Fibroblast of mammary gland (primary cell): ENCODE measurements around the gene SPRY4.
A peak's percentile ranks its signal among the peaks of the same experiment; 100 is the strongest.
"Not testable (repeated sequence)": the region's sequence is repeated elsewhere in the genome, so short reads cannot be mapped to it uniquely, and the experiment has no call there.

Source experiments
- DNase-seq: peaks from one replicate; pipeline ENCODE4 v3.0.0-alpha.2; 2010; ENCODE audit warnings: low read depth
- H3K4me3 ChIP-seq: 2 replicates; pipeline ENCODE4 v1.5.1; 2011; ENCODE audit warnings: low read depth, mild to moderate bottlenecking, low read length, moderate library complexity; ENCODE audit not compliant: control insufficient read depth
- TF ChIP-seq, protein P1 (sequence below): conservative IDR thresholded peaks from 2 replicates; pipeline ENCODE4 v1.5.1; 2011; ENCODE audit warnings: low read depth, low read length, inconsistent platforms; ENCODE audit not compliant: control insufficient read depth, insufficient read depth

Gene SPRY4

DNA sequence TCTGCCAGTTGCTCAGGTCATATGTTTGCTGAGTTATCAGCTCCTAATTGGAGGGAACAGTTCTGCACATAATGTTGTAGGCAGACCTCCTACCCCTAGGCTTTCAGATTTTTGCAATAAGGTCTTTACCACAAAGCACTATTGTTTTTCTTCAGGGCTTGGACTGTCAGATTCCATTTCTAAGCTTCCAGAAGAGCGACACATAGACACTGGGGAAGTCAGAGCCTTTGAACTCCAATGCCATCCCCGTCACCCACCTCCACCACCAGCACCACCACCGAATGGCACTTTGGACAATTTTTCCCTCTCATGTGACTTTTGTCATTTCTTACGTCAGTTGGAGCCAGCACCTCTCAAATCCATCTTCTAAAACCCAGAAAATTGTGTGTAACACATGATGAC is 28.3 kb upstream of the SPRY4 start:
- TF ChIP-seq, protein P1, sequence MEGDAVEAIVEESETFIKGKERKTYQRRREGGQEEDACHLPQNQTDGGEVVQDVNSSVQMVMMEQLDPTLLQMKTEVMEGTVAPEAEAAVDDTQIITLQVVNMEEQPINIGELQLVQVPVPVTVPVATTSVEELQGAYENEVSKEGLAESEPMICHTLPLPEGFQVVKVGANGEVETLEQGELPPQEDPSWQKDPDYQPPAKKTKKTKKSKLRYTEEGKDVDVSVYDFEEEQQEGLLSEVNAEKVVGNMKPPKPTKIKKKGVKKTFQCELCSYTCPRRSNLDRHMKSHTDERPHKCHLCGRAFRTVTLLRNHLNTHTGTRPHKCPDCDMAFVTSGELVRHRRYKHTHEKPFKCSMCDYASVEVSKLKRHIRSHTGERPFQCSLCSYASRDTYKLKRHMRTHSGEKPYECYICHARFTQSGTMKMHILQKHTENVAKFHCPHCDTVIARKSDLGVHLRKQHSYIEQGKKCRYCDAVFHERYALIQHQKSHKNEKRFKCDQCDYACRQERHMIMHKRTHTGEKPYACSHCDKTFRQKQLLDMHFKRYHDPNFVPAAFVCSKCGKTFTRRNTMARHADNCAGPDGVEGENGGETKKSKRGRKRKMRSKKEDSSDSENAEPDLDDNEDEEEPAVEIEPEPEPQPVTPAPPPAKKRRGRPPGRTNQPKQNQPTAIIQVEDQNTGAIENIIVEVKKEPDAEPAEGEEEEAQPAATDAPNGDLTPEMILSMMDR = no peak
- H3K4me3 ChIP-seq = no peak overlapping the region
- DNase-seq = no peak

DNA sequence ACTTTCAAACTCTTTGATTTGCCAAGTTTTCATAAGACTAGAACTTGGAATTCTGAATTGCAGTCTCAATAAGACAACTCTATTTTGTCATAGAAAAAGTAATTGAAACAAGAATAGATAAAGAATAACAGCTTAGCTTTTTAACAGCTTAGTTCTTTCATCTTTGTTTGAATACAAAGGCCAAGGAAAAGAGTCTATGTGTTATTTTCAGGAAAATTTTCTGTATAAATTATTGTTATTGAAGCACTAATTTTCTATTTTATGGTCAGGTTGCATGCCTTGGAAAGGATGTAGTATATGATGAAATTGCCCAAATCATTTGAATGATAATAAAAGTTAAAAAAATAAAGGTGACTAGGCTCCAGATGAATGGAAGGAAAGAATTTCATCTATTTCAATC is 25.2 kb upstream of the SPRY4 start:
- no peak overlapping the region for H3K4me3 ChIP-seq
- no peak for DNase-seq

GRCh38 chr5:142346706-142347105 is 21.9 kb upstream of the SPRY4 start:
- no peak overlapping the region for H3K4me3 ChIP-seq
- no peak for DNase-seq
- TF ChIP-seq, protein P1 = no peak

More for the DNA sequence above, 25.2 kb upstream of the SPRY4 start:
- TF ChIP-seq, protein P1 = no peak

DNA sequence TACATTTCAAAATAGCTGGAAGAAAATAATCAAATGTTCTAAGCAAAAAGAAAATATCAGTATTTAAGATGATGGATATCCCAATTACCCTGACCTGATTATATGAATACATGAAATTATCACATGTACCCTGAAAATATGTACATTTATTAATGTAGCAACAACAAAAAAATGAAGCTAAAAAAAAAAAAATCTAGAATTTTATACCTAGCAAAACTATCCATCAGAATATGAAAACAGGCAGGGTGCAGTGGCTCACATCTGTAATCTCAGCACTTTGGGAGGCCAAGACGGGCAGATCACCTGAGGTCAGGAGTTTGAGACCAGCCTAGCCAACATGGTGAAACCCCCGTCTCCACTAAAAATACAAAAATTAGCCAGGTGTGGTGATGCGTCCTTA is 20.1 kb upstream of the SPRY4 start:
- DNase-seq, H3K4me3 ChIP-seq: not testable (repeated sequence)

- no peak for DNase-seq
- TF ChIP-seq, protein P1 = no peak
- no peak overlapping the region for H3K4me3 ChIP-seq
These were observed 18.7 kb upstream of the SPRY4 start for GRCh38 chr5:142343531-142343930.

GRCh38 chr5:142342128-142342981 is 17.5 kb upstream of the SPRY4 start:
- DNase-seq = peak; percentile 93
- no peak overlapping the region for H3K4me3 ChIP-seq
- TF ChIP-seq, protein P1 = no peak

DNA sequence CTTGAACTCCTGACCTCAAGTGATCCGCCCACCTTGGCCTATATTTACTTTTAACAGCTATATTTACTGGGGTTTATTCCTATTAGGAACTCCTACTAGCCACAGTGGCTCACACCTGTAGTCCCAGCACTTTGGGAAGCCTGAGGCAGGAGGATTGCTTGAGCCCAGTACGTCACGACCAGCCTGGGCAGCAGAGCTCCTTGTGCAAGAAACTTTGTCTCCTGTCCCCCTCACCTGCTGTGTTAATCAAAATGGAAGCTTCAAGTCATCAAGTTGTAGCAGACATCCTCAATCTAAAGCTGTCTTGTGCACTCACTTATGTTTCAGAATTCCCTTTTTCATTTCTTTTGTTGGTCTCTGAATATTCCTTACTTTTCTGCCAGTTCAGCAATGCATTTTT is 15.0 kb upstream of the SPRY4 start:
- no peak overlapping the region for H3K4me3 ChIP-seq
- TF ChIP-seq, protein P1 = no peak
- no peak for DNase-seq
